ENCODE data around the gene SPOCK1.

Gene SPOCK1

GRCh38 chr5:137303509-137303908 lies 195.6 kb downstream of the SPOCK1 start:
- no peaks in the 10 kb centered on the region for H3K9me3 ChIP-seq (ENCODE audit: low read depth, low read length)

GRCh38 chr5:137300411-137301240 lies 198.5 kb downstream of the SPOCK1 start:
- Histone ChIP-seq H3K9ac (ENCODE audit: insufficient read length) (no peak overlapping the region), H3K9me3 (ENCODE audit: low read depth, low read length) (no peaks in the 10 kb centered on the region), H3K36me3 (ENCODE audit: insufficient read depth, low read length) (no peaks in the 10 kb centered on the region), H3K27ac (no peak overlapping the region), H3K4me3 (no peak overlapping the region)
- DNase-seq (ENCODE audit: low read depth, low spot score), result no peak
- TF ChIP-seq FOXP2 (optimal IDR thresholded peaks at IDR 0.05; ENCODE audit: control extremely low read depth, extremely low read length, insufficient read depth) (no peak), POLR2AphosphoS5 (IDR thresholded peaks at IDR 0.05; ENCODE audit: borderline replicate concordance, low read depth, low read length) (no peak), EZH2 (IDR thresholded peaks at IDR 0.05) (no peak)

More at GRCh38 chr5:137303509-137303908, 195.6 kb downstream of the SPOCK1 start:
- no peak for TF ChIP-seq POLR2AphosphoS5 (IDR thresholded peaks at IDR 0.05; ENCODE audit: borderline replicate concordance, low read depth, low read length)
- TF ChIP-seq FOXP2 (optimal IDR thresholded peaks at IDR 0.05; ENCODE audit: control extremely low read depth, extremely low read length, insufficient read depth), result no peak
- no peak for TF ChIP-seq EZH2 (IDR thresholded peaks at IDR 0.05)
- Histone ChIP-seq H3K27ac (no peak overlapping the region), H3K36me3 (ENCODE audit: insufficient read depth, low read length) (no peaks in the 10 kb centered on the region), H3K4me3 (no peak overlapping the region), H3K9ac (ENCODE audit: insufficient read length) (no peak overlapping the region)
- no peak for DNase-seq (ENCODE audit: low read depth, low spot score)

- Histone ChIP-seq H3K4me3 (no peak overlapping the region), H3K27ac (no peak overlapping the region), H3K36me3 (ENCODE audit: insufficient read depth, low read length) (no peaks in the 10 kb centered on the region), H3K9ac (ENCODE audit: insufficient read length) (no peak overlapping the region), H3K9me3 (ENCODE audit: low read depth, low read length) (no peaks in the 10 kb centered on the region)
- DNase-seq (ENCODE audit: low read depth, low spot score), result no peak
- TF ChIP-seq EZH2 (IDR thresholded peaks at IDR 0.05) (no peak), POLR2AphosphoS5 (IDR thresholded peaks at IDR 0.05; ENCODE audit: borderline replicate concordance, low read depth, low read length) (no peak), FOXP2 (optimal IDR thresholded peaks at IDR 0.05; ENCODE audit: control extremely low read depth, extremely low read length, insufficient read depth) (no peak)
These were observed 202.8 kb downstream of the SPOCK1 start for GRCh38 chr5:137296213-137296781.

GRCh38 chr5:137294604-137295003 lies 204.5 kb downstream of the SPOCK1 start:
- no peak for DNase-seq (ENCODE audit: low read depth, low spot score)
- no peak overlapping the region for H3K4me3 ChIP-seq
- no peaks in the 10 kb centered on the region for H3K36me3 ChIP-seq (ENCODE audit: insufficient read depth, low read length)
- H3K27ac ChIP-seq, result no peak overlapping the region
- H3K9ac ChIP-seq (ENCODE audit: insufficient read length), result no peak overlapping the region
- TF ChIP-seq FOXP2 (optimal IDR thresholded peaks at IDR 0.05; ENCODE audit: control extremely low read depth, extremely low read length, insufficient read depth), result no peak
- no peaks in the 10 kb centered on the region for H3K9me3 ChIP-seq (ENCODE audit: low read depth, low read length)

- Histone ChIP-seq H3K4me3 (no peak overlapping the region), H3K36me3 (ENCODE audit: insufficient read depth, low read length) (no peaks in the 10 kb centered on the region), H3K27ac (no peak overlapping the region), H3K9me3 (ENCODE audit: low read depth, low read length) (no peaks in the 10 kb centered on the region), H3K9ac (ENCODE audit: insufficient read length) (no peak overlapping the region)
- TF ChIP-seq FOXP2 (optimal IDR thresholded peaks at IDR 0.05; ENCODE audit: control extremely low read depth, extremely low read length, insufficient read depth), result no peak
- no peak for DNase-seq (ENCODE audit: low read depth, low spot score)
These were observed 206.6 kb downstream of the SPOCK1 start for GRCh38 chr5:137292461-137293027.

- DNase-seq (ENCODE audit: low read depth, low spot score), result no peak
- TF ChIP-seq EZH2 (IDR thresholded peaks at IDR 0.05) (no peak), POLR2AphosphoS5 (IDR thresholded peaks at IDR 0.05; ENCODE audit: borderline replicate concordance, low read depth, low read length) (no peak), FOXP2 (optimal IDR thresholded peaks at IDR 0.05; ENCODE audit: control extremely low read depth, extremely low read length, insufficient read depth) (no peak)
- H3K4me3 ChIP-seq, result no peak overlapping the region
- H3K27ac ChIP-seq, result no peak overlapping the region
- no peak overlapping the region for H3K9ac ChIP-seq (ENCODE audit: insufficient read length)
- no peaks in the 10 kb centered on the region for H3K36me3 ChIP-seq (ENCODE audit: insufficient read depth, low read length)
- no peaks in the 10 kb centered on the region for H3K9me3 ChIP-seq (ENCODE audit: low read depth, low read length)
These were observed 207.7 kb downstream of the SPOCK1 start for GRCh38 chr5:137291436-137291835.

- TF ChIP-seq POLR2AphosphoS5 (IDR thresholded peaks at IDR 0.05; ENCODE audit: borderline replicate concordance, low read depth, low read length), result no peak
- no peak for TF ChIP-seq EZH2 (IDR thresholded peaks at IDR 0.05)
- TF ChIP-seq FOXP2 (optimal IDR thresholded peaks at IDR 0.05; ENCODE audit: control extremely low read depth, extremely low read length, insufficient read depth), result no peak
These were observed 208.1 kb downstream of the SPOCK1 start for GRCh38 chr5:137291031-137291430.

GRCh38 chr5:137290373-137290772 lies 208.8 kb downstream of the SPOCK1 start:
- Histone ChIP-seq H3K4me3 (no peak overlapping the region), H3K36me3 (ENCODE audit: insufficient read depth, low read length) (no peaks in the 10 kb centered on the region), H3K9me3 (ENCODE audit: low read depth, low read length) (no peaks in the 10 kb centered on the region), H3K27ac (no peak overlapping the region), H3K9ac (ENCODE audit: insufficient read length) (no peak overlapping the region)
- TF ChIP-seq EZH2 (IDR thresholded peaks at IDR 0.05) (no peak), FOXP2 (optimal IDR thresholded peaks at IDR 0.05; ENCODE audit: control extremely low read depth, extremely low read length, insufficient read depth) (no peak), POLR2AphosphoS5 (IDR thresholded peaks at IDR 0.05; ENCODE audit: borderline replicate concordance, low read depth, low read length) (no peak)
- no peak for DNase-seq (ENCODE audit: low read depth, low spot score)

More at GRCh38 chr5:137291031-137291430, 208.1 kb downstream of the SPOCK1 start:
- no peak overlapping the region for H3K4me3 ChIP-seq
- H3K27ac ChIP-seq, result no peak overlapping the region
- no peaks in the 10 kb centered on the region for H3K9me3 ChIP-seq (ENCODE audit: low read depth, low read length)
- no peak for DNase-seq (ENCODE audit: low read depth, low spot score)
- no peak overlapping the region for H3K9ac ChIP-seq (ENCODE audit: insufficient read length)
- H3K36me3 ChIP-seq (ENCODE audit: insufficient read depth, low read length), result no peaks in the 10 kb centered on the region

Measured in SK-N-MC (cell line).